GM18499 (cell line): ENCODE results near the gene EFHD2.
"Not testable (repeated sequence)": the region's sequence is repeated elsewhere in the genome, so short reads cannot be mapped to it uniquely, and the experiment has no call there.

Experiments
- ATAC-seq: cut with Tn5 transposase; IDR thresholded peaks from one replicate; pipeline ENCODE4 v1.9.1; 2021; ENCODE audit warnings: moderate number of reproducible peaks; ENCODE audit not compliant: insufficient read depth, unreplicated experiment

EFHD2 gene

DNA sequence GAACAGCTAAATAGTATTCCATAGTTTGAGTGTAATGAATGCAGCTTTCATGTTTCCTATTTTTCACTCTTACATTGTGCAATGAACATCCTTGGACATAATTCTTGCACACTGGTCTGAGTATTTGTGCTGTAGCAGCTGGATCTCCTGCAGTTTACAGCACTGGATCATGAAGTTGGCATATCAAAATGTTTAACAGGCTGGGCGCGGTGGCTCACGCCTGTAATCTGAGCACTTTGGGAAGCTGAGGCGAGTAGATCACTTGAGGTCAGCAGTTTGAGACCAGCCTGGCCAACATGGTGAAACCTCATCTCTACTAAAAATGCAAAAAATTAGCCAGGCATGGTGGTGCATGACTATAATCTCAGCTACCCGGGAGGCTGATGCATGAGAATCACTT lies 61.4 kb downstream of the EFHD2 start:
- not testable (repeated sequence) for ATAC-seq

DNA sequence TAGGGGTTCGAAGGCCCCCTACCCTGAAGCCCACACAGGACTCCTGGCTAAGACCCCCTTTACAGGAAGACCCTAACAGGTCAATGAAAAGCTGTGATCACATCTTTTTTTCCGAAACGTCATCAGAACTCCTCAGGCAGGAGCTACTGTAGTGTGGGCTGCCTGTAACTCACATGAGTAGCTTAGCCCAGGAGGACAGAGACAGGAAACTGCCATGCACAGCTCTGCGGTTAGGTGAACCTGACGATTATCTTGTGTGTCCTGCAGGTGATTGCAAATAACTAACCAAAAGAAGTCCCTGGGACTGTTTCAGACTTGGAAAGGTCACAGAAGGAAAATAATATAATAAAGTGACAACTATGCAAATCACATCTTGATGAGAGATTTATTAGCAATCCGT lies 62.0 kb downstream of the EFHD2 start:
- ATAC-seq: not testable (repeated sequence)

DNA sequence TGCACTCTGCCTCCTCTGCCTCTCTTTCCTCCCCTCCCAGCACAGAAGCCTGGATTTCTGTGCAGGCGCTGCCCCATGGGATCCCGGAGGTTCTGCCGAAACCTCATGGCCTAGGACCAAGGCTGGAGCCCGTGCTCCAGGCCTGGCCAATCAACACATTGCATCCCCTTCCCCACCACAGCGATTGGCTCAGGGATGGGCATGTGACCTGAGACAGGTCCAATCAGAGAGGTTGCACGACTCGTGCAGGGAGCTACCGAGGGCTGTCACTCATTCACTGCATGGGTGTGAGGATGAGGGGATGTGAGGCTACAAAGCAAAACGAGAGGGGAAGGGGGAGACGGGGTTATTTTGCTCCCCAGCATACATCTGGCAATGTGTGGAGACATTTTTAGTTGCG lies 62.9 kb downstream of the EFHD2 start:
- no peak for ATAC-seq

DNA sequence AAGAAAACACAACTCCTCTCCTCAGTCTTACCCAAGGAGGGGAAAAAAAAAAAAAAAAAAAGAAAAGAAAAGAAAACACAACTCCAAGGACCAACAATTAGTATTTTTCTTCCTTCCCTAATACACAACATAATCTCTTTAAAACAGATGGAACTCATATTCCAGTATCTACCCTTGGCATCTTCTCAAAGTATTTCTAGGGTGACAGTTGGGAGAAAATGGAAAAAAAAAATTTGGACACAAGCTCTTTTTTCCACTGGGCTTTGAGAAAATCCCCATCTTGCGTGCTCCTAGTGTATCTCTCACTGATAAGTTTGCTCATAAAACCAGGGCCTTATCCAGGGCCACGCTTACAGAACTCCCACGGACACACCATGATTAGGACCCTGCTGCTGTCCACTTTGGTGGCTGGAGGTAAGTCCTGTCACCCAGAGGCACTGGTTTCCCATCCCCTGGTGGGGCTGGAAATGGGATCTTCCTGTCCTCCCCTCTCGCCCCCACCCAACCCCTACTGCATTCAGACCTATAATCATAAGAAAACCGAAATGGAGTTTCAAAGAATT lies 66.1 kb downstream of the EFHD2 start, which contains the start of gene CELA2B:
Gene CELA2B, plus strand, starts transcription at position 353 of the 563 bp plus-strand sequence. Its CDS starts 22 bp downstream, at position 375.
- ATAC-seq: no peak

DNA sequence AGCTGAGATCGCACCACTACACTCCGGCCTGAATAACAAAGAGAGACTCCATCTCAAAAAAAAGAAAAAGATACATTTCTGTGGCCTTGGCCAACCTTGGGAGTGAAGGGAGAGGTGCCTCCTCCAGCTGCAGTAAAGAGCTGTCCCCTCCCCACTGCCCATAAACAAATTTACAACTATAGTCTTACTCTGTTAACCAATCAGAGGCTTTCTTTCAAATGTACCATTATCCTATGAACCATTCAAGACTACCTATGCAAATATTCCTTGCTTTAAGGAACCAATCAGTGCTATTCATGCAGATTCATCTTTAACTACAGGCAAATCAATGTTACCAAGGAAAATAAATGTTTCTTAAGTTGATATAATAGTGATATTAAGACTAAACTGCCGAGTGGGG lies 67.2 kb downstream of the EFHD2 start:
- ATAC-seq: no peak

DNA sequence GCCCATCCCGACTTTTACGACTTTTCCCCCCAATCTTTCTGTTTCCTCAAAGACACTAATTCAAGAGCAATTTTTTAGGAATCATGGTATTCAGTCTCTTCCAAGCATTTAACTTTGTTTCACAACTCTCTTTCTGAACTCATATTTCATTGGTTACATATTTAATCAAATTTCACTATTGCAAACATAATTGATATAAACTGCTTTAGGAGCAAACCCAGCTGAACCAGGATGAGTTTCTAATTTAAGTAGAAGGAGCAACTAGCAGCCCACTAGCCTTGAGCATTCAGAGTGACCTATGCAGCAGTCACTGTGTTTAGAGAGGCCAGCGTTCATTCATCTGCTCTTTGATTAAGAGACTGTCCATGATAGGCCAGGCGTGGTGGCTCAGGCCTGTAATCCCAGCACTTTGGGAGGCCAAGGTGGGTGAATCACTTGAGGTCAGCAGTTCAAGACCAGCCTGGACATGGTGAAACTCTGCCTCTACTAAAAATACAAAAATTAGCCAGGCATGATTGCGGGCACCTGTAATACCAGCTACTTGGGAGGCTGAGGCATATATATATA lies 68.0 kb downstream of the EFHD2 start:
- no peak for ATAC-seq
